K562 (cell line): ENCODE data around the gene SMIM36. TPM values are rescaled to one million over a fixed set of nuclear protein-coding genes. Genes with fewer than 3 reads are reported as not detected.

Experiments used
- ATAC-seq: fragments of 200-7000 bp; cut with Tn5 transposase; 3 replicates; pipeline ENCODE4 v1.9.1; 2020; ENCODE audit warnings: moderate library complexity
- BruUV-seq: library from RNA; stranded (reverse); fragments of 400-500 nt; replicated peaks from 2 replicates; lab custom pipeline; 2021; lab: Mats Ljungman, UMichigan
- CTCF ChIA-PET: fragments of 300-600 bp; formaldehyde crosslinking; extraction: SDS; loops from one replicate; lab custom pipeline; 2021; ENCODE audit warnings: low intra/inter-chr PET ratio; lab: Yijun Ruan, JAX
- POLR2A ChIA-PET: fragments of 300-600, 350-650 bp; sonication (Branson Sonifier 250); formaldehyde crosslinking; extraction: SDS; loops from one replicate; lab custom pipeline; 2021; ENCODE audit warnings: antibody characterized with exemption, inconsistent platforms; lab: Yijun Ruan, JAX
- DNase-seq, 4 experiments: peaks; one replicate each; pipeline versions ENCODE4 v3.0.0 to v3.0.0-alpha.2; 2011 to 2018; ENCODE audit warnings: low spot score in 3 of 4, mixed read lengths in 3 of 4; ENCODE audit errors: extremely low read depth in 1 of 4
- FAIRE-seq: peaks from 2 replicates; lab custom pipeline; 2011; peaks lifted over from hg19 to GRCh38; lab: Jason Lieb, UNC
- H2AFZ ChIP-seq: 2 replicates; pipeline ENCODE4 v1.6.0; 2011; ENCODE audit warnings: low read depth, low read length, control low read depth, inconsistent platforms
- H3K27ac ChIP-seq: fragments of 200-600 bp; 3 replicates; pipeline ENCODE4 v1.8.0; 2011; ENCODE audit warnings: low read depth, mild to moderate bottlenecking, control low read depth, inconsistent platforms, low read length, moderate library complexity, mixed read lengths; ENCODE audit errors: extremely low read depth
- H3K27me3 ChIP-seq, 2 experiments: fragments of 300-600 bp in 1 of 2; 2 replicates in 1 of 2; 3 replicates in 1 of 2; pipeline versions ENCODE4 v1.6.0 to v1.8.0; 2011; ENCODE audit warnings: inconsistent platforms in 2 of 2, low read length in 2 of 2, mild to moderate bottlenecking in 1 of 2, mixed read lengths in 1 of 2, moderate library complexity in 1 of 2; ENCODE audit not compliant: control insufficient read depth in 2 of 2, insufficient read depth in 2 of 2
- H3K36me3 ChIP-seq: fragments of 300-600 bp; 3 replicates; pipeline ENCODE4 v1.8.0; 2011; ENCODE audit warnings: mild to moderate bottlenecking, low read length, inconsistent platforms; ENCODE audit not compliant: control insufficient read depth, insufficient read depth
- H3K4me1 ChIP-seq, 2 experiments: fragments of 200-600 bp in 1 of 2; replicated peaks in 1 of 2; 2 replicates in 1 of 2; 3 replicates in 1 of 2; pipeline versions ENCODE4 v1.5.1 to v1.8.0; 2011; ENCODE audit warnings: inconsistent platforms in 2 of 2, low read length in 2 of 2, mild to moderate bottlenecking in 1 of 2, mixed read lengths in 1 of 2, moderate library complexity in 1 of 2; ENCODE audit not compliant: control insufficient read depth in 2 of 2, insufficient read depth in 2 of 2
- H3K4me2 ChIP-seq: 2 replicates; pipeline ENCODE4 v1.6.1; 2011; ENCODE audit warnings: low read length, control low read depth, inconsistent platforms, mixed read lengths; ENCODE audit not compliant: insufficient read depth
- H3K4me3 ChIP-seq: fragments of 200-600 bp; sonication (generic), shearing (Covaris generic); 2 replicates; pipeline ENCODE4 v1.5.1; 2016; ENCODE audit warnings: control low read depth, inconsistent platforms
- H3K79me2 ChIP-seq: fragments of 200-600 bp; 3 replicates; pipeline ENCODE4 v1.8.0; 2011; ENCODE audit warnings: low read length, inconsistent platforms; ENCODE audit not compliant: control insufficient read depth, insufficient read depth
- H3K9ac ChIP-seq, 2 experiments: 2 replicates each; pipeline versions ENCODE4 v1.6.0 to v1.6.1; 2011; ENCODE audit warnings: low read depth in 2 of 2, low read length in 2 of 2, control low read depth in 1 of 2, inconsistent platforms in 1 of 2, mild to moderate bottlenecking in 1 of 2, mixed read lengths in 1 of 2; ENCODE audit not compliant: insufficient read depth in 1 of 2
- H3K9me1 ChIP-seq: one replicate; pipeline ENCODE4 v1.6.0; 2011; ENCODE audit warnings: inconsistent platforms, mild to moderate bottlenecking, low read length, moderate library complexity; ENCODE audit not compliant: control insufficient read depth, insufficient read depth
- H3K9me3 ChIP-seq: replicated peaks from 2 replicates; pipeline ENCODE4 v1.5.1; 2011; ENCODE audit warnings: low read depth, low read length, inconsistent platforms; ENCODE audit not compliant: control insufficient read depth, insufficient read depth
- H4K20me1 ChIP-seq: replicated peaks from 2 replicates; pipeline ENCODE4 v1.6.1; 2011; ENCODE audit warnings: low read length, inconsistent platforms, mixed read lengths; ENCODE audit not compliant: control insufficient read depth, insufficient read depth
- ARID1B ChIP-seq: fragments of 450-650 bp; IDR thresholded peaks from 2 replicates; pipeline ENCODE4 v1.6.1; 2016; ENCODE audit warnings: antibody characterized with exemption, mild to moderate bottlenecking, inconsistent platforms
- FIP1L1 ChIP-seq: fragments of 200-400 bp; formaldehyde crosslinking; IDR thresholded peaks from 2 replicates; pipeline ENCODE4 v1.6.1; 2018; ENCODE audit warnings: mild to moderate bottlenecking, low read depth, low read length; ENCODE audit not compliant: poor library complexity, severe bottlenecking
- GTF2E2 ChIP-seq: fragments of 200-800 bp; sonication (Bioruptor generic); IDR thresholded peaks from 2 replicates; pipeline ENCODE4 v1.6.1; 2016; ENCODE audit warnings: missing genetic modification characterization, missing compliant biosample characterization
- NELFE ChIP-seq: IDR thresholded peaks from 2 replicates; pipeline ENCODE4 v1.6.1; 2011; ENCODE audit warnings: mild to moderate bottlenecking; ENCODE audit not compliant: insufficient read depth, insufficient read length
- POLR3G ChIP-seq: IDR thresholded peaks from 2 replicates; pipeline ENCODE4 v1.6.1; 2011; ENCODE audit not compliant: insufficient read length, insufficient replicate concordance; ENCODE audit errors: extremely low read depth
- RAD51 ChIP-seq: fragments of 450-650 bp; IDR thresholded peaks from 2 replicates; pipeline ENCODE4 v1.7.1; 2016; ENCODE audit warnings: low read depth, mild to moderate bottlenecking, borderline replicate concordance
- SETDB1 ChIP-seq: IDR thresholded peaks from one replicate; pipeline ENCODE4 v1.6.1; 2012; ENCODE audit warnings: low read length, control low read depth, inconsistent platforms
- SMC3 ChIP-seq: conservative IDR thresholded peaks from 2 replicates; pipeline ENCODE4 v1.6.1; 2011; ENCODE audit warnings: low read depth, low read length, improper control_type of control experiment; ENCODE audit not compliant: insufficient read depth
- ZNF217 ChIP-seq: sonication (generic); formaldehyde crosslinking; IDR thresholded peaks from 2 replicates; pipeline ENCODE4 v1.8.0; 2022; ENCODE audit warnings: mild to moderate bottlenecking, missing genetic modification reagents
- ZNF384 ChIP-seq: IDR thresholded peaks from 2 replicates; pipeline ENCODE4 v1.6.1; 2012; ENCODE audit warnings: low read depth, low read length, improper control_type of control experiment
- WGBS: fragments of 100-300 bp; shearing (Covaris generic); methylation state at CpG from one replicate; pipeline ENCODE4 v1.1.6; 2016; ENCODE audit warnings: low coverage, mixed read lengths; ENCODE audit not compliant: insufficient coverage; ENCODE audit errors: missing lambda C conversion rate; 5-methylcytosine and 5-hydroxymethylcytosine counted together
- in situ Hi-C: fragments of 300-500 bp; cut with MboI; formaldehyde crosslinking; loops from 4 replicates; pipeline ENCODE4 v1.15.0; 2018; ENCODE audit warnings: inconsistent platforms, mixed read lengths
- intact Hi-C: fragments of 100-400 bp; cut with micrococcal nuclease; formaldehyde crosslinking; loops from 2 replicates; pipeline ENCODE4 v1.14.2; 2022
- polyA plus RNA-seq, 8 experiments: library from polyadenylated mRNA; depleted of rRNA in 4 of 8; stranded (reverse) in 5 of 8; unstranded in 3 of 8; fragments of >200 nt; fragmentation: Nextera tagmentation in 2 of 8; fragmentation: Illumina TruSeq in 1 of 8; extraction: Ambion mirVana in 2 of 8; extraction: Trizol in 1 of 8; gene quantifications; 2 replicates each; pipeline versions ENCODE4 v1.2.1 to v1.2.3, GENCODE V29; 2011 to 2014; ENCODE audit warnings: inconsistent platforms in 1 of 8, missing spikeins in 1 of 8
- total RNA-seq, 7 experiments: library from RNA; depleted of rRNA in 6 of 7; stranded (reverse); fragments of >200 nt in 6 of 7; fragmentation: Illumina TruSeq in 2 of 7; extraction: Trizol in 2 of 7; gene quantifications; 2 replicates each; pipeline versions ENCODE4 v1.2.1 to v1.2.3, GENCODE V29; 2011 to 2021; ENCODE audit warnings: low replicate concordance in 1 of 7

The SMIM36 gene
- total and polyA plus RNA-seq, 9 of the 15 experiments (the other 6 are each of a cell fraction or from before 2014, with no cell fraction given) = not detected

DNA sequence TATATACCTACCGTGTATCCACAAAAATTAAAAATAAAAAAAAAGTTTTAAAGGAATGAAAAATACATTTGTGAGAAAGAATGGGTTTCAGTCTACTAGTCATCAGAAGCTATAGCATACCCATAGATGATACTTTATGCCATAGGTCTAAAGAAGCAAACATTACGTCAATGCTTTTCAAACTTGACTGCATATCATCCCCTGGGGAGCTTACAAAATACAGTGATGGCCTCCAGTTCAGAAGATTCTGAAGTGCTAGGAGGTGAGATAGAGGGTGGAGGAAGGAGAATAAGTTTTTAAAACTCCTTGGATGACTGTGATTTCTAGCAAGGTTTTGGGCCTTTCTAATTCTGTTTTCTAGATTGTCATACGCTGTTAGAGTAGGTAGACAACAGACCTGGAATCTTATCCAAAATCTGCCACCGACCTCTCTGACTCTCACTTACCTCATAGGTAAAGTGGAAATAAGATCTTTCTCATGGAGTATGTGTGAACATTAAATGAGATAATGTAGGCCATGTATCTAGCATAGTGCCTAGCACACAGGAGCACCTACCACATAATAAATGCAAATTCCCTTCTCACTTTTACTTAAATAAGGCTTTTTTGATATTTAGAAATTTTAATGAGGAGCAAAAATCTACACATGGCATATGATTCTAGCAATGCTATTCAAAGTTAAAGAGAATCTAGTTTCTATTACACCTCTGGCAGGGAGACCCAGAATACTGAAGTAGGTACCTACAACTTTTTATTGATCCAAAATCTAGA, 102.0 kb downstream of the SMIM36 start (continued):
- TF ChIP-seq POLR3G = no peak
- no peak for TF ChIP-seq RAD51
- TF ChIP-seq ARID1B = no peak

DNA sequence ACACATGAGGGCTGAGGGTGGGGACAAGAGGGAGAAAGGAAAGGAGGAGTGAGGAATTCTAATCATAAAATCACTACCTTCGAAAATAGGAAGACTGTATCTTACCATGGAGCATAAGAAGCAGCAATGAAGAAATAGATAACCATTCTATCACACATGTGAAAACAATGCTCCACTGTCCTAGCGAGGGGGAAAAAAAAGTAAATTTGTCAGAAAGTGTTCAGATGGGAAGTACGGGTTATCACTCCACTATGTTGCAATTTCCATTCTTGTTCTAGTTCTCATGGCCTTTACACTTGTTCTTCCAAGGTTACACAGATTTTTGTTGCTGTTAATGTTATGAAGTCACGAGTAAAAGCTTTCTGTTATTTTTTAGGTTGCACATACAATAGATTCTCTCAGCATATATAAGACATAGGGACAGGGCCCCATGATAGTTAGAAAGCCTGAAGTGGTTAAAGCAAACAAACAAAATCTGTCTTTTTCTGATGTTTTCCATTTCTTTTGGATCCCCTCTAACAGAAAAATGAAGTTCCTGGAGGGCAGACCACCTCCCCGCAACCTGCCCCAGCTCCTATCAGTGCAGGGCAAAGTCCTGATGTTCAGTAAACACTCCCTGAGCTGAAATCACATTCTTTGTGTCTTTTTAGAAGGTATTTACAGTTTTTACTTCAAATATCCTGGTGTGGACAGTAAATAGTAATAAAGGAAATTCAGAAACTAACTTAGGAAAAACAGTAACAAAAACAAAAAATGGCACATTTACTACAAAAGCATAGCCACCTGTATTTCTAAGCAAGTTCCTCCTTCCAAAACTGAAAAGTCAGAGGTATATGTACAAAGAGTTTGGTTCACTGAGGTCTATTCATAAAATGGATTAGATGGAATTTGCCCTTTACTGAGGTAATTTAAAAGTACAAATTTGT, 103.3 kb downstream of the SMIM36 start:
- no peak for DNase-seq
- Histone ChIP-seq H2AFZ (no peak overlapping the region), H3K9me1 (no peaks in the 10 kb centered on the region), H3K27ac (no peak overlapping the region), H3K4me2 (no peak overlapping the region), H3K9me3 (no peaks in the 10 kb centered on the region), H3K9ac (no peak overlapping the region), H3K79me2 (no peaks in the 10 kb centered on the region), H3K4me1 (no peaks in the 10 kb centered on the region), H4K20me1 (no peaks in the 10 kb centered on the region), H3K36me3 (peaks cover 50% of the 10 kb centered on the region), H3K27me3 (no peaks in the 10 kb centered on the region), H3K4me3 (no peak overlapping the region)
- ATAC-seq = no peak
- no TSS peak for BruUV-seq
- POLR2A ChIA-PET = interaction anchor here (2.3 kb wide), 1 partner anchor 8 kb away, joined by 10 read pairs; no protein-coding TSS in a partner anchor
- WGBS = 67% methylated on average over 5 of the region's 5 CpGs
- in situ Hi-C loops (no loop called here), intact Hi-C loops (no loop called here)
- CTCF ChIA-PET = no interaction called here
- FAIRE-seq = no peak
- TF ChIP-seq ZNF217 (CRISPR knock-in tag) (no peak), GTF2E2 (tag) (no peak), SMC3 (no peak), ZNF384 (no peak), POLR3G (no peak), NELFE (no peak), SETDB1 (no peak), FIP1L1 (no peak)
